ENCODE data around the gene COL6A1. TPM values are rescaled to one million over a fixed set of nuclear protein-coding genes. Genes with fewer than 3 reads are reported as not detected.
"Not testable (repeated sequence)": the region's sequence is repeated elsewhere in the genome, so short reads cannot be mapped to it uniquely, and the experiment has no call there.

Gene COL6A1
- total and polyA plus RNA-seq, 3 experiments from 2014 or later = 1.6 to 13.1 (median 12.1) TPM

- H3K9me3 Mint-ChIP-seq = peaks cover 0 to 2% (median 0%) of the 10 kb centered on the region in 5 donors
- Histone ChIP-seq H3K27me3 (ENCODE audit: insufficient read depth, low read length, poor library complexity, severe bottlenecking) (no peaks in the 10 kb centered on the region), H3K9me3 (ENCODE audit: low read length) (no peaks in the 10 kb centered on the region), H3K4me1 (ENCODE audit: insufficient read depth, low read length) (no peaks in the 10 kb centered on the region), H3K36me3 (ENCODE audit: insufficient read depth, low read length) (no peaks in the 10 kb centered on the region), H3K4me3 (ENCODE audit: low read length) (no peak overlapping the region), H3K27ac (ENCODE audit: low read depth, low read length) (no peak overlapping the region)
- H3K27ac Mint-ChIP-seq = peak overlapping the region in 1 of 8 donors; percentile 94
- no peaks in the 10 kb centered on the region for H3K4me1 Mint-ChIP-seq
- no peak overlapping the region for H3K4me3 Mint-ChIP-seq
- ChIA-PET POLR2A (no interaction called here), CTCF (no interaction called here)
- H3K36me3 Mint-ChIP-seq = no peaks in the 10 kb centered on the region
- DNase-seq = peak in 1 of 5 donors; percentile 30
- H3K27me3 Mint-ChIP-seq = no peaks in the 10 kb centered on the region
Measured at GRCh38 chr21:46004168-46004861, 22.7 kb downstream of the COL6A1 start.

DNA sequence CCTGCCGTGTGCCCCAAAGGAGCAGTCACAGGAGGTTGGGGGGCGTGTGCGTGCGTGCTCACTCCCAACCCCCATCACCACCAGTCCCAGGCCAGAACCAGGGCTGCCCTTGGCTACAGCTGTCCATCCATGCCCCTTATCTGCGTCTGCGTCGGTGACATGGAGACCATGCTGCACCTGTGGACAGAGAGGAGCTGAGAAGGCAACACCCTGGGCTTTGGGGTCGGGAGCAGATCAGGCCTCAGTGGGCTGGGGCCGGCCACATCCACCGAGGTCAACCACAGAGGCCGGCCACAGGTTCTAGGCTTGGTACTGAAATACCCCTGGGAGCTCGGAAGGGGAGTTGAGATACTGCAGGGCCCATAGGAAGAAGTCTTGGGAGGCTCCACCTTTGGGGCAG, 23.5 kb downstream of the COL6A1 start:
- Mint-ChIP-seq H3K9me3 (peaks cover 0 to 2% (median 0%) of the 10 kb centered on the region in 5 donors), H3K27me3 (no peaks in the 10 kb centered on the region), H3K4me1 (no peaks in the 10 kb centered on the region), H3K4me3 (no peak overlapping the region), H3K27ac (peak overlapping the region in 1 of 8 donors; percentile 94), H3K36me3 (peaks cover 0 to 4% (median 0%) of the 10 kb centered on the region in 3 donors)
- no peaks in the 10 kb centered on the region for H3K27me3 ChIP-seq (ENCODE audit: insufficient read depth, low read length, poor library complexity, severe bottlenecking)
- H3K4me1 ChIP-seq (ENCODE audit: insufficient read depth, low read length) = no peaks in the 10 kb centered on the region
- CTCF ChIA-PET = no interaction called here
- no peaks in the 10 kb centered on the region for H3K36me3 ChIP-seq (ENCODE audit: insufficient read depth, low read length)
- H3K27ac ChIP-seq (ENCODE audit: low read depth, low read length) = no peak overlapping the region
- no peaks in the 10 kb centered on the region for H3K9me3 ChIP-seq (ENCODE audit: low read length)
- no peak overlapping the region for H3K4me3 ChIP-seq (ENCODE audit: low read length)
- no peak for DNase-seq
- POLR2A ChIA-PET = no interaction called here

GRCh38 chr21:46005481-46005881, 23.9 kb downstream of the COL6A1 start:
- Histone ChIP-seq H3K4me3 (ENCODE audit: low read length) (no peak overlapping the region), H3K4me1 (ENCODE audit: insufficient read depth, low read length) (no peaks in the 10 kb centered on the region), H3K27me3 (ENCODE audit: insufficient read depth, low read length, poor library complexity, severe bottlenecking) (no peaks in the 10 kb centered on the region), H3K36me3 (ENCODE audit: insufficient read depth, low read length) (no peaks in the 10 kb centered on the region), H3K9me3 (ENCODE audit: low read length) (no peaks in the 10 kb centered on the region), H3K27ac (ENCODE audit: low read depth, low read length) (no peak overlapping the region)
- H3K4me1 Mint-ChIP-seq = no peaks in the 10 kb centered on the region
- peaks cover 0 to 4% (median 0%) of the 10 kb centered on the region in 3 donors for H3K36me3 Mint-ChIP-seq
- peak in 1 of 5 donors; percentile 41 for DNase-seq
- ChIA-PET CTCF (no interaction called here), POLR2A (no interaction called here)
- no peaks in the 10 kb centered on the region for H3K27me3 Mint-ChIP-seq
- no peak overlapping the region for H3K4me3 Mint-ChIP-seq
- H3K27ac Mint-ChIP-seq = peak overlapping the region in 1 of 8 donors; percentile 85
- H3K9me3 Mint-ChIP-seq = peaks cover 0 to 2% (median 0%) of the 10 kb centered on the region in 5 donors

DNA sequence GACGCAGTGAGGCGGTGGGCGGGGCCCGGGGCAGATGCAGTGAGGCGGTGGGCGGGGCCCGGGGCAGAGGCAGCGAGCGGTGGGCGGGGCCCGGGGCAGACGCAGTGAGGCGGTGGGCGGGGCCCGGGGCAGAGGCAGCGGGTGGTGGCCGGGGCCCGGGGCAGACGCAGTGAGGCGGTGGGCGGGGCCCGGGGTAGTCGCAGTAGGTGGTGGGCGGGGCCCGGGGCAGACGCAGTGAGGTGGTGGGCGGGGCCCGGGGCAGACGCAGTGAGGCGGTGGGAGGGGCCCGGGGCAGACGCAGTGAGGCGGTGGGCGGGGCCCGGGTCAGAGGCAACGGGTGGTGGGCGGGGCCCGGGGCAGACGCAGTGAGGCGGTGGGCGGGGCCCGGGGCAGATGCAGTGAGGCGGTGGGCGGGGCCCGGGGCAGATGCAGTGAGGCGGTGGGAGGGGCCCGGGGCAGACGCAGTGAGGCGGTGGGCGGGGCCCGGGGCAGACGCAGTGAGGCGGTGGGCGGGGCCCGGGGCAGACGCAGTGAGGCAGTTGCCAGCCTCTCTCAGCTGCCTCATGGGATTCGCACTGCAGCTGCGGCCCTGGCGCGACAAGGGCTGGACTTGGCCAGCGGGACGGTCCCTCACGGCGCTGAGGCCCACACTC, 24.4 kb downstream of the COL6A1 start:
- H3K27ac Mint-ChIP-seq; H3K4me1 Mint-ChIP-seq; H3K9me3 Mint-ChIP-seq; H3K27ac ChIP-seq (ENCODE audit: low read depth, low read length); H3K27me3 Mint-ChIP-seq; H3K36me3 ChIP-seq (ENCODE audit: insufficient read depth, low read length); H3K36me3 Mint-ChIP-seq; H3K27me3 ChIP-seq (ENCODE audit: insufficient read depth, low read length, poor library complexity, severe bottlenecking); H3K4me3 ChIP-seq (ENCODE audit: low read length); H3K9me3 ChIP-seq (ENCODE audit: low read length); H3K4me3 Mint-ChIP-seq; H3K4me1 ChIP-seq (ENCODE audit: insufficient read depth, low read length); CTCF ChIA-PET; POLR2A ChIA-PET: not testable (repeated sequence)
- DNase-seq = peak in 1 of 5 donors; percentile 37

- Histone ChIP-seq H3K9me3 (ENCODE audit: low read length) (no peaks in the 10 kb centered on the region), H3K4me3 (ENCODE audit: low read length) (no peak overlapping the region), H3K27ac (ENCODE audit: low read depth, low read length) (no peak overlapping the region), H3K27me3 (ENCODE audit: insufficient read depth, low read length, poor library complexity, severe bottlenecking) (no peaks in the 10 kb centered on the region), H3K4me1 (ENCODE audit: insufficient read depth, low read length) (no peaks in the 10 kb centered on the region), H3K36me3 (ENCODE audit: insufficient read depth, low read length) (no peaks in the 10 kb centered on the region)
- Mint-ChIP-seq H3K4me3 (no peak overlapping the region), H3K27ac (no peak overlapping the region), H3K4me1 (no peaks in the 10 kb centered on the region), H3K9me3 (peaks cover 0 to 2% (median 0%) of the 10 kb centered on the region in 5 donors), H3K36me3 (peaks cover 0 to 4% (median 0%) of the 10 kb centered on the region in 3 donors), H3K27me3 (no peaks in the 10 kb centered on the region)
- ChIA-PET POLR2A (no interaction called here), CTCF (no interaction called here)
- DNase-seq = peak in 1 of 5 donors; percentile 40
Measured at GRCh38 chr21:46006547-46007491, 25.2 kb downstream of the COL6A1 start.

GRCh38 chr21:46007492-46007868, 25.9 kb downstream of the COL6A1 start:
- no peak overlapping the region for H3K4me3 ChIP-seq (ENCODE audit: low read length)
- CTCF ChIA-PET = no interaction called here
- no peaks in the 10 kb centered on the region for H3K9me3 ChIP-seq (ENCODE audit: low read length)

GRCh38 chr21:46008893-46009621, 27.5 kb downstream of the COL6A1 start:
- H3K27me3 ChIP-seq (ENCODE audit: insufficient read depth, low read length, poor library complexity, severe bottlenecking) = no peaks in the 10 kb centered on the region
- H3K4me1 ChIP-seq (ENCODE audit: insufficient read depth, low read length) = no peaks in the 10 kb centered on the region
- H3K4me3 ChIP-seq (ENCODE audit: low read length) = no peak overlapping the region
- DNase-seq = no peak
- no peaks in the 10 kb centered on the region for H3K9me3 ChIP-seq (ENCODE audit: low read length)
- H3K36me3 ChIP-seq (ENCODE audit: insufficient read depth, low read length) = no peaks in the 10 kb centered on the region
- ChIA-PET CTCF (no interaction called here), POLR2A (no interaction called here)
- Mint-ChIP-seq H3K9me3 (peaks cover 0 to 2% (median 0%) of the 10 kb centered on the region in 5 donors), H3K27me3 (peaks cover 0 to 14% of the 10 kb centered on the region in 2 donors), H3K27ac (no peak overlapping the region), H3K4me3 (no peak overlapping the region), H3K36me3 (peaks cover 0 to 4% (median 0%) of the 10 kb centered on the region in 3 donors), H3K4me1 (no peaks in the 10 kb centered on the region)
- no peak overlapping the region for H3K27ac ChIP-seq (ENCODE audit: low read depth, low read length)

More at GRCh38 chr21:46007492-46007868, 25.9 kb downstream of the COL6A1 start:
- H3K27ac Mint-ChIP-seq = no peak overlapping the region
- POLR2A ChIA-PET = no interaction called here
- peaks cover 0 to 4% (median 0%) of the 10 kb centered on the region in 3 donors for H3K36me3 Mint-ChIP-seq
- H3K4me1 Mint-ChIP-seq = no peaks in the 10 kb centered on the region
- H3K4me3 Mint-ChIP-seq = no peak overlapping the region
- H3K27me3 Mint-ChIP-seq = peaks cover 0 to 4% of the 10 kb centered on the region in 2 donors
- H3K27me3 ChIP-seq (ENCODE audit: insufficient read depth, low read length, poor library complexity, severe bottlenecking) = no peaks in the 10 kb centered on the region
- DNase-seq = peak in 1 of 5 donors; percentile 32
- H3K9me3 Mint-ChIP-seq = peaks cover 0 to 2% (median 0%) of the 10 kb centered on the region in 5 donors
- H3K4me1 ChIP-seq (ENCODE audit: insufficient read depth, low read length) = no peaks in the 10 kb centered on the region
- H3K27ac ChIP-seq (ENCODE audit: low read depth, low read length) = no peak overlapping the region
- H3K36me3 ChIP-seq (ENCODE audit: insufficient read depth, low read length) = no peaks in the 10 kb centered on the region

Measured in CD8-positive, alpha-beta memory T cell (primary cell).